Omental fat pad (tissue), 4 donors: ENCODE data around the gene SPG11. TPM values are rescaled to one million over a fixed set of nuclear protein-coding genes. Genes with fewer than 3 reads are reported as not detected.
A peak's percentile ranks its signal among the peaks of the same experiment; 100 is the strongest.

ENCODE experiments used
- ATAC-seq: fragments of 150-250 bp; one replicate; pipeline ENCODE4 v1.9.1; 2016; ENCODE audit warnings: mild to moderate bottlenecking, moderate library complexity; ENCODE audit not compliant: low FRiP score
- DNase-seq: peaks from one replicate; pipeline ENCODE4 v3.0.0-alpha.2; 2019; ENCODE audit warnings: low spot score
- total RNA-seq, 4 donors: library from RNA; depleted of rRNA; stranded (reverse); fragments of >200 nt; gene quantifications; one replicate each; pipeline ENCODE4 v1.1.0, GENCODE V29; 2016
- TF ChIP-seq, protein P1 (sequence below), 3 donors: fragments of 450-650 bp; IDR thresholded peaks; one replicate each; pipeline ENCODE4 v1.5.1; 2016 to 2017; ENCODE audit warnings: antibody characterized with exemption in 3 of 3, mild to moderate bottlenecking in 3 of 3, moderate library complexity in 2 of 3

The SPG11 gene
- total RNA-seq, 4 donors from 2014 or later: 57.8 to 115 (median 63.3) TPM

DNA sequence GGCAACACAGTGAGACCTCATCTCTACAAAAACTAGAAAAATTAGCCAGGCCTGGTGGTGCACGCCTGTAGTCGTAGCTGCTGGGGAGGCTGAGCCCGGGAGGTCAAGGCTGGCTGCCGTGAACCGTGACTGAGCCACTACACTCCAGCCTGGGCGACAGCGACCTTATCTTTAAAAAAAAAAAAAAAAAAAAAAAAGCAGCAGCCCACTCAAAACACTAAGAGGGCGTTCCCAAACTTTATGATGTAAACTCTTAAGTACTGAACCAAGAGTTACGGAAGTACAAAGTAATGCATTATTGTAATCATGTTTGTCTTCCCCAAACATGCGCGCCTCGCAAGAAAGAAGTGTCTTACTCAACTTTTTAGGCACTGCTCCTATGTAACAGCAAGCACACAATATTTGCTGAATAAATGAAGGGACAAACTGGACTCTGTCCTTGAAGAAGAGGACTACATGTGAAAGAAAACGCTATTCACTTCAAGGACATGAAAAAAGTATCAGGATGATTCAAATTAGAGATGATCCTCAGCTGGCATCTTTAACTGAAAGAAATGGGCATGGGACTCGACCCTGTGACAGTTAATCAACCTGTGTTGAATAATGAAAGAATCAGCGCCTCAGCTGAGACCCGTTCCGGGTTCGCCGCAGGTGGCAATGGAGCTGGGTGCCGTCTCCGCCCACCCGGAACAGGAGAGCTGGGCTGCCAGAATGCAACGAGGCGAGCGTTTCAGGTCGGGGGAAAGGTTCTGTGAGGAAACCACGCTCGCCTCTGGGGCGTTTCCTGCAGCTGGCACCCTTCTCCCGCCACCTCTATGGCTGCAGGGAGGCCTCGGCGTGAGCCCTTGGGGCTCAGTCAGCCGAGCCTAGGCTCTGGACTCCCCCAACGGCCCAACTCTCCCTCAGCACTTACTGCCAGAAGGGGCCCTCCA, 718 bp downstream of the SPG11 start:
- peak; percentile 67 for ATAC-seq
- TF ChIP-seq, protein P1, sequence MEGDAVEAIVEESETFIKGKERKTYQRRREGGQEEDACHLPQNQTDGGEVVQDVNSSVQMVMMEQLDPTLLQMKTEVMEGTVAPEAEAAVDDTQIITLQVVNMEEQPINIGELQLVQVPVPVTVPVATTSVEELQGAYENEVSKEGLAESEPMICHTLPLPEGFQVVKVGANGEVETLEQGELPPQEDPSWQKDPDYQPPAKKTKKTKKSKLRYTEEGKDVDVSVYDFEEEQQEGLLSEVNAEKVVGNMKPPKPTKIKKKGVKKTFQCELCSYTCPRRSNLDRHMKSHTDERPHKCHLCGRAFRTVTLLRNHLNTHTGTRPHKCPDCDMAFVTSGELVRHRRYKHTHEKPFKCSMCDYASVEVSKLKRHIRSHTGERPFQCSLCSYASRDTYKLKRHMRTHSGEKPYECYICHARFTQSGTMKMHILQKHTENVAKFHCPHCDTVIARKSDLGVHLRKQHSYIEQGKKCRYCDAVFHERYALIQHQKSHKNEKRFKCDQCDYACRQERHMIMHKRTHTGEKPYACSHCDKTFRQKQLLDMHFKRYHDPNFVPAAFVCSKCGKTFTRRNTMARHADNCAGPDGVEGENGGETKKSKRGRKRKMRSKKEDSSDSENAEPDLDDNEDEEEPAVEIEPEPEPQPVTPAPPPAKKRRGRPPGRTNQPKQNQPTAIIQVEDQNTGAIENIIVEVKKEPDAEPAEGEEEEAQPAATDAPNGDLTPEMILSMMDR (IDR thresholded peaks at IDR 0.05): no peak
- peak; percentile 56 for DNase-seq

DNA sequence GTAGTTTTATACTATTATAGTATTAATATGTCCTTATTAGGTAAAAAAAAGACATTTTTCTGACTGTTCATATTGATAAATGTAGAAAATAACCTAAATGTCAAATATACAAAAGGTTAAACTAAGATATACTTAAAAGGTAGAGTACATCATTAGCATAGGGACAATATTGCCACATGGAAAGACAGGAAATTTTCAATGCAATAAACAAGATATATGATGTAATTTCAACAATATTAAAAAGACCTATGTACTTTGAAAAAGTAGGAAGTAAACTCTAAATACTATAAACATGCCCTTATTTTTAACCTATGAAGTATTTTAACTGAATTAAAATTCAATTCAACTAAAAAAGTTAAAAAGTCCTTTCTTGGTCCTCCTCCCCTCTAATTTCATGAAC, 1.9 kb downstream of the SPG11 start:
- TF ChIP-seq, protein P1 (IDR thresholded peaks at IDR 0.05): no peak
- no peak for DNase-seq
- no peak for ATAC-seq

DNA sequence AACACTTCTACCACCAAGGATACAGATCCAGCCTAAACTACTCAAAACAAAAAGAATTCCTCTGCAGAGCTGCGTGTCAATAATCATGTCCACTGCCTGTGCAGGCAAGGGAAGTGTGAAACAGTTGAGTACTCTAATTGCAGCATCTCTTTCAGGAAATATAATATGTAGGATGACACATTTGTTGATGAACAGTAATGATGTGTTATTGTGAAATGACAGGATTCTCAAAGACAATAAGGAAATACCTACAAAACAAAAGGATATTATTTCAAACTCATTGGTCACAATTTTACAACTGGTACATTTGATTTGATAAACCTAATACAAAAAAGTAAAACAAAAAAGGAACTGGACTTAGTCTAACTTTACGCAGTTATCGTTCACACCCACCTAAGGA, 4.4 kb downstream of the SPG11 start:
- ATAC-seq (no peak), DNase-seq (no peak)
- TF ChIP-seq, protein P1 (IDR thresholded peaks at IDR 0.05): no peak

DNA sequence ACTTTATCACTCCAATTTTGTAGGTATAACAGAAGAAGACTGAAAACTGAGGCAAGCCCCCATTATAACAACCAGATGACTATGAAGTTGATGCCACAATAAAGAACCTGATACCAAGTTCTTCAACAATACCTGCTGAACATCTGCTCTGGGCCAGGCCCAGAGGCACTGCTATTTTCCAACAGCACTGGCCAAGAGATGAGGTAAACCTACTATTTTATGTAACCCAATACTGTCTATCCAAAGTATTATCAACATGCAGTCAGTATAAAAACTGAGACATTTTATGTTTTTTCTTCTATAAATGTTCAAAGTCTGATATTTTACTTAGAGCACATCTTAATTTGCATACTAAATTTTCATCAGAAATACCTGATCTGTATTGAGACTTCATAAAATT, 6.1 kb downstream of the SPG11 start:
- TF ChIP-seq, protein P1 (IDR thresholded peaks at IDR 0.05): no peak
- ATAC-seq (no peak), DNase-seq (no peak)

DNA sequence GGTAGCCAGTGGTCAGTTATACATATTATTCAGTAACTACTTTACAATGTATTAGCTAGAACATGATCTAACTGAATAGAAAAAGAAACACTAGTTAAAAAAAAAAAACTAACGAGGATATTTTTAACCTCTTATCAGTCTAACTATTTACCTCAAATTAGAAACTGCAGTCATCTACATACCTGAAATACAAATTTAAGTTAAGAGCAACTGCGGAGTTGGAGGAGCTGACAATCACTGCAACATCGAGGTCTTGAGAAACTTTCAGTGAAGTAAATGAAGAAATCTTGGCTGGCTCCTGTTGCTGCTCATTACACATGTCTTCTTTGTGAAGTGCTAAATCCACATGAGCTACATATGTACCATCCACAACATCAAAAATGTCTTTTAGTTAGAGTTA, 6.5 kb downstream of the SPG11 start:
- no peak for ATAC-seq
- no peak for DNase-seq
- TF ChIP-seq, protein P1 (IDR thresholded peaks at IDR 0.05): no peak

DNA sequence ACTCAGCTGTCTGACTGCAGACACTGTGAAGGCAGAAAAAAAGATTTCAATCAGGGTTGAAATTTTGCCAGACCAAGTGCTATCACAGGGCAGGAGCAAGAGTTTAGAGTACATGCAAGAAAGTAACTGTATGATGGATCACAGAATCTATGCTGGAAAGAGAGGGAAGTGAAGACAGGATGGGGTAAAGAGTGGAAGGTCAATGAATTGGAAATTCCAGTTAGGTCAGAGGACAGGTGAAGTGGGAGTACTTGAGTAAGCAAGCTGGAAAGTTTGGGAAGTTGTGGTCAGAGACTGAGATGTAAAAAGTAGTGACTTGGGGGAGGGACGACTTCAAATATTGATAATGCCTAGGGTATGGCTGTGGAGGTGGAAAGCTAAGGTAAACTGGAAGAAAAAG, 7.2 kb downstream of the SPG11 start:
- DNase-seq (no peak), ATAC-seq (no peak)
- TF ChIP-seq, protein P1 (IDR thresholded peaks at IDR 0.05): no peak

DNA sequence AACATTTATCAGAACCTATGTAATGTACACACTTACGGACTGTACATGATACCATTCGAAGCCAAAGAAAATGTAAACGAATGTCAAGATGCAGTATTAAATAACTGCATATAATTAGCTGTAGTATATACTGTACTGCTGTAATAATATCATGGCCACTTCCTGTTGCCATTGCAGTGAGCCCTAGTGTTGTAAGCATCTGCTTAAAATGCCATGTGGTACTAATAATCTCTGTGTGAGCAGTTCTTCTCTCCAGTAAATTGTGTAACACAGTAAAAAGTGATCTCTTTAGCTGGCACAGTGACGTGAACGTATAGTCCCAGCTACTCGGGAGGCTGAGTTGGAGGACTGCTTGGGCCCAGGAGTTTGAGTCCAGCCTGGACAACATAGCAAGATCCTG, 8.6 kb downstream of the SPG11 start:
- TF ChIP-seq, protein P1 (IDR thresholded peaks at IDR 0.05): no peak
- ATAC-seq: no peak
- DNase-seq: no peak
